ENCODE data around the gene TTC34.
A peak's percentile ranks its signal among the peaks of the same experiment; 100 is the strongest.

The TTC34 gene

GRCh38 chr1:2822621-2823145 is 21.2 kb upstream of the TTC34 start:
- TF ChIP-seq CTCF (IDR thresholded peaks at IDR 0.05; ENCODE audit: control insufficient read depth, extremely low read depth, insufficient read depth), result no peak
- no peak for DNase-seq (ENCODE audit: low read depth)
- H3K4me3 ChIP-seq (ENCODE audit: low read depth, low read length), result no peak overlapping the region

GRCh38 chr1:2821966-2822620 is 20.6 kb upstream of the TTC34 start:
- TF ChIP-seq CTCF (IDR thresholded peaks at IDR 0.05; ENCODE audit: control insufficient read depth, extremely low read depth, insufficient read depth), result peak; percentile 89
- DNase-seq (ENCODE audit: low read depth), result no peak

GRCh38 chr1:2821373-2821955 is 20.0 kb upstream of the TTC34 start:
- no peak overlapping the region for H3K4me3 ChIP-seq (ENCODE audit: low read depth, low read length)
- no peak for TF ChIP-seq CTCF (IDR thresholded peaks at IDR 0.05; ENCODE audit: control insufficient read depth, extremely low read depth, insufficient read depth)
- no peak for DNase-seq (ENCODE audit: low read depth)

More at GRCh38 chr1:2821966-2822620, 20.6 kb upstream of the TTC34 start:
- no peak overlapping the region for H3K4me3 ChIP-seq (ENCODE audit: low read depth, low read length)

GRCh38 chr1:2820731-2821372 is 19.4 kb upstream of the TTC34 start:
- no peak for TF ChIP-seq CTCF (IDR thresholded peaks at IDR 0.05; ENCODE audit: control insufficient read depth, extremely low read depth, insufficient read depth)
- no peak for DNase-seq (ENCODE audit: low read depth)
- no peak overlapping the region for H3K4me3 ChIP-seq (ENCODE audit: low read depth, low read length)

GRCh38 chr1:2819831-2820730 is 18.6 kb upstream of the TTC34 start:
- no peak for TF ChIP-seq CTCF (IDR thresholded peaks at IDR 0.05; ENCODE audit: control insufficient read depth, extremely low read depth, insufficient read depth)

GRCh38 chr1:2819429-2819828 is 17.9 kb upstream of the TTC34 start:
- no peak for TF ChIP-seq CTCF (IDR thresholded peaks at IDR 0.05; ENCODE audit: control insufficient read depth, extremely low read depth, insufficient read depth)
- H3K4me3 ChIP-seq (ENCODE audit: low read depth, low read length), result no peak overlapping the region
- DNase-seq (ENCODE audit: low read depth), result no peak

More at GRCh38 chr1:2819831-2820730, 18.6 kb upstream of the TTC34 start:
- H3K4me3 ChIP-seq (ENCODE audit: low read depth, low read length), result no peak overlapping the region
- no peak for DNase-seq (ENCODE audit: low read depth)
